Femur (tissue), 1 donor: Measurements from ENCODE around the gene POU2F2.
"Not testable (repeated sequence)": the region's sequence is repeated elsewhere in the genome, so short reads cannot be mapped to it uniquely, and the experiment has no call there.

Experiments used
- DNase-seq: peaks from one replicate; pipeline ENCODE4 v3.0.0-alpha.2; 2017

POU2F2 gene

DNA sequence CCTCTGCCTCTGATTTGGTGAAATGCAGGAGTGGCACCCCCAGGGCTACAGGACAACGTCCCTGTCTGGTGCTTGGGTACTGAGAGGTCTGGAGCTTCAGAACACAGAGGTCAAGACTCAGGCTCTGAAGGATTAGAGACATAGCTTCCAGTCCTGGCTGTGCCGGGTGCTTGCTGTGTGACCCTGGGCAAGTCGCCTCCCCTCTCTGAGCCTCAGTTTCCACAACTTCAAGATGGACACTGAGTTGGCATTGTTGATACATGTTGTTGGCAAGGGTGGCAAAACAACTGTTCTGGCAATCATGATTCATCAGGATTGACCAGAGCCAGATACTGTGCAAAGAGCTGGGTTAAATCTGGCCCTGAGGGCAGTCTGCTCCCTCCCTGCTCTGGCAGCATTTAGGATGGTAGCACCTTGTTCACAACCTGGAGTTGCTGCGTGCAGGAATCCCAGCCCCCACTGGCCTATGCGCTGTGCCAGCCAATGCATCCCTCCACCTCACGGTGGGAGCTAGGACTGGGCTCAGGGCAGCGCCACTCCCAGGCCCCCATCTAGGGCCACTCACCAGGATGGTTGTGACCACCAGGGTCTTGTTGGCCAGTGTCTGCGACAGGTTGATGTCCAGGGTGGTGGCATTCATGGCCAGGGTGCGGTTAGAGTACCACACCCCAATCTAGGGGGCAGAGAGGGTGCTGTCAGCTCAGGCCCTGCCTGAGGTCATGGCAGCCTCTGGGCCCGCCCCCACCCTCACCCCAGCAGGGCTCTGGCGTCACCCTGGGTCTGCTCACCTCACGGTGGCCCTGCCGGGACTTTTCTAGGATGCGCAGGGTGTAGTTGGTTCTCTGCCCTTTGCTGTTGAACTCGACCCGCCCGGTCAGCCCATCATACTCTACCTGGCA lies 79.0 kb downstream of the POU2F2 start:
- DNase-seq = no peak

GRCh38 chr19:42052241-42052863 lies 79.9 kb downstream of the POU2F2 start:
- DNase-seq = no peak

DNA sequence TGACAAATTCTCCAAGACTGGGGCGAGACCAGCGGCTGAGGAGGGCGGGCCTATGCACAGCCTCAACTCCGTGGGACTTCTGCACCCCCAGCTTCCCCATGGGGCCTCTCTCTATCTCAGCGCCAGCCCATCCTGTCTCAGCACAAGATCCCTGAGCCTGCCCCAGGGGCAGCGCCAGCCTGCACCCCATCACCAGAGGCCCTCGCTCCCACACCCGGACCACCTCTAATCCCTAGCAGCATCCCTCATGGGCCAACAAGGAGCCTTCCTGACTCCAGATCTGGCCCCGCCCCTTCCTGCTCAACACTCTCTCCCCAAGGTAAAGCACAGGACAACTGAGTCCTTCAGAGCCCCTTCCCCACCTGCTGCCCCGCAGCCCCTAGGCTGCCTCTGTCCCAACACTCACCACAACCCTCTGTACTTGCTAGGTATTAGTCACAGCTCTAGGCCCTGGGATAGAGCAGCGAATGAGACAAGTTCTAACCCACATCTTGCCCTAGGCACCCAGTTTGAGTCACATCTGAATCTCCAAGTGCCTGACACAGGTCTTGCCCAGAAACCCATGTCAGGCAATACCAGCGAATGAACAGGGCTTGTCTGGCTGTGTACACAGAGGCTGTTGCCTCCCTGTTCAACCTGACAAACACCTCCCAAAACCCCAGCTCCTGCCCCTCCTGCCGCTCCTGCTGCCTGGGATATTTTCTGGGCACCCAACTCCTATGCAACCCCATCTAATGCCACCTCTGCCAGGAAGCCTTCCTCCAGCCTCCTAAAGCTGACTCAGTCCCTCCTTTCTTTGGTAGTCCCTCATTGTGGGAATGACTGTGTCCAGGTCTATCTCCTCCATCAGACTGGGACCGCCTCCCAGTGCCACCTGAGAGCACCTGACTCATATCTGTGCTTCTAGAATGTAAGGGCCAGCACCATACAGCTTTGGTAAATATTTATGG lies 80.8 kb downstream of the POU2F2 start:
- no peak for DNase-seq

- DNase-seq = no peak
Observed at GRCh38 chr19:42048992-42049391, 83.3 kb downstream of the POU2F2 start.

GRCh38 chr19:42045575-42045974 lies 86.7 kb downstream of the POU2F2 start:
- DNase-seq = no peak

GRCh38 chr19:42042455-42043170 lies 89.6 kb downstream of the POU2F2 start:
- DNase-seq = no peak

- not testable (repeated sequence) for DNase-seq
Observed at GRCh38 chr19:42040491-42040890, 91.8 kb downstream of the POU2F2 start.

GRCh38 chr19:42040031-42040430 lies 92.2 kb downstream of the POU2F2 start:
- no peak for DNase-seq

GRCh38 chr19:42038666-42039065 lies 93.6 kb downstream of the POU2F2 start:
- DNase-seq = peak; percentile 30

GRCh38 chr19:42037649-42038048 lies 94.6 kb downstream of the POU2F2 start:
- no peak for DNase-seq
